Measurements from ENCODE around the gene OR52E8. TPM values are rescaled to one million over a fixed set of nuclear protein-coding genes. Genes with fewer than 3 reads are reported as not detected.

OR52E8 gene
- total and polyA plus RNA-seq, 9 donors = not detected

DNA sequence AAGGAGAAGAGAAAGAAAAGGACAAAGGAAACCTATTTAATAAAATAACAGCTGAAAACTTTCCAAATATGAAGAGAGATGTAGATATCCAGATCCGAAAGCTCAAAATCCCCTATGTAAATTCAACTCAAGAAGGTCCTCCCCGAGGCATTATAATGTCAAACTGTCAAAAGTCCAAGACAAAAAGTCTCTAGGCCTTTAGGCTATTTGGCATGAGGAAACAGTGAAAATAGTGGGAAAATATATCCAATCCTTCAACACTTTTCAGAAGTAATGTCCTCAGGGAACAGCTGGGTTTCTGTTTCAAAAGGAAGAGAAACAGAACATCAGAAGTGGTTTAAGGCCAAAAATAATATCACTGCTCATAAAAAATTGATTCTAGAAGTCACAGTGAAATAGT lies 21.1 kb upstream of the OR52E8 start:
- no peaks in the 10 kb centered on the region for H3K36me3 ChIP-seq
- no peaks in the 10 kb centered on the region for H3K9me3 ChIP-seq
- no peak for DNase-seq
- no peak overlapping the region for H3K4me3 ChIP-seq
- 59 to 68% (median 60%) methylated on average over 2 of the region's 2 CpGs for WGBS, 3 donors
- H3K27me3 ChIP-seq = no peaks in the 10 kb centered on the region
- TF ChIP-seq, protein P1, sequence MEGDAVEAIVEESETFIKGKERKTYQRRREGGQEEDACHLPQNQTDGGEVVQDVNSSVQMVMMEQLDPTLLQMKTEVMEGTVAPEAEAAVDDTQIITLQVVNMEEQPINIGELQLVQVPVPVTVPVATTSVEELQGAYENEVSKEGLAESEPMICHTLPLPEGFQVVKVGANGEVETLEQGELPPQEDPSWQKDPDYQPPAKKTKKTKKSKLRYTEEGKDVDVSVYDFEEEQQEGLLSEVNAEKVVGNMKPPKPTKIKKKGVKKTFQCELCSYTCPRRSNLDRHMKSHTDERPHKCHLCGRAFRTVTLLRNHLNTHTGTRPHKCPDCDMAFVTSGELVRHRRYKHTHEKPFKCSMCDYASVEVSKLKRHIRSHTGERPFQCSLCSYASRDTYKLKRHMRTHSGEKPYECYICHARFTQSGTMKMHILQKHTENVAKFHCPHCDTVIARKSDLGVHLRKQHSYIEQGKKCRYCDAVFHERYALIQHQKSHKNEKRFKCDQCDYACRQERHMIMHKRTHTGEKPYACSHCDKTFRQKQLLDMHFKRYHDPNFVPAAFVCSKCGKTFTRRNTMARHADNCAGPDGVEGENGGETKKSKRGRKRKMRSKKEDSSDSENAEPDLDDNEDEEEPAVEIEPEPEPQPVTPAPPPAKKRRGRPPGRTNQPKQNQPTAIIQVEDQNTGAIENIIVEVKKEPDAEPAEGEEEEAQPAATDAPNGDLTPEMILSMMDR (IDR thresholded peaks at IDR 0.05) = no peak
- no peak for TF ChIP-seq POLR2A (IDR thresholded peaks at IDR 0.05)
- no peak for TF ChIP-seq EP300 (IDR thresholded peaks at IDR 0.05)
- no peaks in the 10 kb centered on the region for H3K4me1 ChIP-seq (ENCODE audit: insufficient read depth)
- H3K27ac ChIP-seq = no peak overlapping the region
- intact Hi-C loops (cut with DNase I) = no loop called here

DNA sequence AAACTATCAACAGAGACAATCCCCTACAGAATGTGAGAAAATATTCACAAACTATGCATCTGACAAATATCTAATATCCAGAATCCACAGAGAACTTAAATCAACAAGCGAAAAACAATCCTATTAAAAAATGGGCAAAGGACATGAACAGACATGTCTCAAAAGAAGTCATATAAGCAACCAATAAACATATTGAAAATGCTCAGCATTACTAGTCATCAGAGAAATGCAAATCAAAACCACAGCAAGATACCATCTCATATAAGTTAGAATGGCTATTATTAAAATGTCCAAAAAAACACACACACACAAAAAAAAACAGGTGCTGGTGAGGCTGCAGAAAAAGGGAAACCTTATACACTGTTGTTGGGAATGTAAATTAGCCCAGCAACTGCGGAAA lies 8.3 kb upstream of the OR52E8 start:
- intact Hi-C loops (cut with DNase I) = no loop called here
- Histone ChIP-seq H3K4me1 (ENCODE audit: insufficient read depth) (no peaks in the 10 kb centered on the region), H3K36me3 (no peaks in the 10 kb centered on the region), H3K9me3 (no peaks in the 10 kb centered on the region), H3K27me3 (no peaks in the 10 kb centered on the region), H3K27ac (no peak overlapping the region), H3K4me3 (no peak overlapping the region)
- WGBS, 3 donors = 74 to 85% (median 81%) methylated on average over 2 of the region's 2 CpGs
- no peak for DNase-seq
- TF ChIP-seq EP300 (IDR thresholded peaks at IDR 0.05) (no peak), POLR2A (IDR thresholded peaks at IDR 0.05) (no peak)
- TF ChIP-seq, protein P1 (IDR thresholded peaks at IDR 0.05) = no peak

DNA sequence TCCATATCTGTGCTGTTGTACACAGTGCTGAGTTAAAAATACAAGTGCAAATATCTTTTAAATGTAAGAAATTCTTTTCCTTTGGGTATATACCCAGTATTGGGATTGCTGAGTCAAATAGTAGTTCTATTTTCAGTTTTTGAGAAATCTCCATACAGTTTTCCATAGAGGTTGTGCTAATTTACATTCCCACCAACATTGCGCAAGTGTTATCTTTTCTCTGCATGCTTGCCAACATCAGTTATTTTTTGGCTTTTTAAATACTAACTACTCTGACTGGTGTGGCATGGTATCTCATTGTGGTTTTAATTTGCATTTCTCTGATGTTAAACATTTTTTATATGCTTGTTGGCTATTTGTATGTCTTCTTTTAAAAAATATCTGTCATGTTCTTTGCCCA lies 6.5 kb downstream of the OR52E8 start:
- H3K9me3 ChIP-seq = no peaks in the 10 kb centered on the region
- H3K4me1 ChIP-seq (ENCODE audit: insufficient read depth) = no peaks in the 10 kb centered on the region
- WGBS, 3 donors = 79 to 92% (median 85%) methylated on average over 1 of the region's 1 CpG
- intact Hi-C loops (cut with DNase I) = no loop called here
- no peak overlapping the region for H3K4me3 ChIP-seq
- H3K27ac ChIP-seq = no peak overlapping the region
- no peak for TF ChIP-seq EP300 (IDR thresholded peaks at IDR 0.05)
- TF ChIP-seq POLR2A (IDR thresholded peaks at IDR 0.05) = no peak
- TF ChIP-seq, protein P1 (IDR thresholded peaks at IDR 0.05) = no peak
- DNase-seq = no peak
- H3K27me3 ChIP-seq = no peaks in the 10 kb centered on the region
- no peaks in the 10 kb centered on the region for H3K36me3 ChIP-seq

DNA sequence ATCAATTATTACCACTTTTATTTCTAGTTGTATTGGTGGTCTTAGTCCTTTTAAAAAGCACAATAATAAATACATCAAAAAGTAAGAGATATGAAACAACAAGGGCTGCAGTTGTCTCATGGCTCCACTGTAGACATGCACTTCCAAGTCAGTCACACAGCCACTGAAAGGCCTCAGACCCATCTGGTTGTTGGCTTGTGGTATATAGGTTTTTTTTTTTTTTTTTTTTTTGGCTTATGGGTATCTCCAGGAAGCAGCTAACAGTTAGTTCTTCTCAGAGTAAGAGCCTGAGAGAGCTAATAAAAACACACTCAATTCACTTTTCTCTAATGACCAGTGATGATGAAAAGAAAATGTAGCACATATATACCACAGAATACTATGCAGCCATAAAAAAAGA lies 9.8 kb downstream of the OR52E8 start:
- TF ChIP-seq POLR2A (IDR thresholded peaks at IDR 0.05) = no peak
- intact Hi-C loops (cut with DNase I) = no loop called here
- DNase-seq = no peak

DNA sequence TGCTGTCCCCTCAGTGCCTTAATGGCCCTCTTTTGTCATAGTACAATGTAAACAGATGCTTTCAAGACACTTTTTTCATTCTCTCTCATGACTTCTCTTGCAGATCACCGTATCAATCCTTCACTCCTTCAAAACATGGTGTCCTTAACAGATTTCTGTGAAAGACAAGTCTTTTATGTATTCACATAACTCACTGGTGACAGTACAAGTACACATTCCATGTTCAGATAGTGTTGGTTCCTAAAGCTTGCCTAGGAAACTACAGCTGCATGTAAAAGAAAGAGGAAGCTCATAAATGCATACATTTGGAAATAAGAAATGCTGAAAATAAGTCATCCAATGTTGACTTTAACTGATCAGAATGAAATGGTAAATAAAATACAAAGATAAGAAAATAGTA lies 10.8 kb downstream of the OR52E8 start:
- intact Hi-C loops (cut with DNase I) = no loop called here
- no peak overlapping the region for H3K27ac ChIP-seq
- no peaks in the 10 kb centered on the region for H3K9me3 ChIP-seq
- 48 to 70% (median 59%) methylated on average over 1 of the region's 1 CpG for WGBS, 3 donors
- H3K27me3 ChIP-seq = no peaks in the 10 kb centered on the region
- DNase-seq = no peak
- TF ChIP-seq, protein P1 (IDR thresholded peaks at IDR 0.05) = no peak
- TF ChIP-seq EP300 (IDR thresholded peaks at IDR 0.05) (no peak), POLR2A (IDR thresholded peaks at IDR 0.05) (no peak)
- no peak overlapping the region for H3K4me3 ChIP-seq
- H3K36me3 ChIP-seq = no peaks in the 10 kb centered on the region
- no peaks in the 10 kb centered on the region for H3K4me1 ChIP-seq (ENCODE audit: insufficient read depth)

More for the DNA sequence above, 9.8 kb downstream of the OR52E8 start:
- Histone ChIP-seq H3K27ac (no peak overlapping the region), H3K9me3 (no peaks in the 10 kb centered on the region), H3K36me3 (no peaks in the 10 kb centered on the region), H3K27me3 (no peaks in the 10 kb centered on the region), H3K4me3 (no peak overlapping the region), H3K4me1 (ENCODE audit: insufficient read depth) (no peaks in the 10 kb centered on the region)

Data from ovary (tissue), 9 donors.